Hematopoietic multipotent progenitor cell treated with erythropoietin and hydrocortisone succinate and interleukin-3 and kit ligand, for 6 days (in vitro differentiated cells): ENCODE data around the gene SIK3.

Source experiments
- DNase-seq: peaks from one replicate; pipeline ENCODE4 v3.0.0-alpha.2; 2015

SIK3 gene

DNA sequence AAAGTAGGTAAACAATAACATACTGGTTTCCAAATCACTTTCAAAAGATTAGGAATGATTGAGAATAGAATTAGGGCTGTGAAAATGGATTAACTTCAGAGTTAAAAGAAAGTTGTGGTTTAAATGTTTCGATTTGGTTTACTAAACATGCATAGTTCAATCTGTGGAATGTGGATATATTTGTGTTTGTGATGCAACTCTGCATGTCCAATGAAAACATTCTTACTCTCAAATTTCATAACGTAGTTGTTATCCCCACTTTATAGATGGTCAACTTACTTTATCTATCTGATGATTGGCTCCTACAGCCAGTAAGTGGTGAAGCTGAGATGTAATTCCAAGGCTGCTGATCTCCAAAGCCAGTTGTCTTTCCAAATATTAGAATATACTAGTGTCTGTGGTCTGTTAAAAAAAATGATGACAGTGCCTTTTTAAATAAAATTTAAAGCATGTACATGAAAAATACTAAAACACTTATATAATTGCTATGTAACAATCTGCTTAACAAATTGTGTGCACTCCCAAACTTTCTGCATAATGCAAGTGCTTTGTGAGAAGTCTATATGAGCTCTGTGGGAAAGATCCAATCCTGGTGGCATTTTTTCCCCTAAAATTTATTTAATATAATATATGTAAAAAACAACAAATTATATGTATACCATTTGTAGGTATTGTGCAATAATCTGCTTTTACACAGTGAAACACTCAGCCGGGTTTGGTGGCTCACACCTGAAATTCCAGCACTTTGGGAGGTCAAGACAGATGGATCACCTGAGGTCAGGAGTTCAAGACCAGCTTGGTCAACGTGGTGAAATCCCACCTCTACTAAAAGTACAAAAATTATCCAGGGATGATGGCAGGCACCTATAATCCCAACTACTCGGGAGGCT, 9.7 kb upstream of the SIK3 start:
- DNase-seq = no peak

DNA sequence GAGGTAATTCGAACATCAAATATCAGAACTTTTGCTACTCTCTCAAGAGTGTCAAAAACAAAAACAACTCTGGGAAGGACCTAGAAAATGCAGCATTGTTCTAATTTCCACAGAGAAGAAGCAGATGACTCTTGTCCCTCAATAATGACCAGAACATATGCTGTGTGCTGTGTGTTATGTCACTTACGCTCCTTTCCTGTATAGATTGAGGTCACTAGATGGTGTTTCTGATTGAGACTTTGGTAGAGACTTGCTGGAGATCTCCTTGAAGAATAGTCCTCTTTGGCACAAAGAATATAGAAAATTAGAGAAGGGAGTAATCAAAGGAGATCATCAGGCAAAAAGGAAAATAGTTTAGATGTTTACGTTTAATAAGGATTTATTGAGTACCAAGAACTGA, 2.3 kb upstream of the SIK3 start:
- DNase-seq = no peak

DNA sequence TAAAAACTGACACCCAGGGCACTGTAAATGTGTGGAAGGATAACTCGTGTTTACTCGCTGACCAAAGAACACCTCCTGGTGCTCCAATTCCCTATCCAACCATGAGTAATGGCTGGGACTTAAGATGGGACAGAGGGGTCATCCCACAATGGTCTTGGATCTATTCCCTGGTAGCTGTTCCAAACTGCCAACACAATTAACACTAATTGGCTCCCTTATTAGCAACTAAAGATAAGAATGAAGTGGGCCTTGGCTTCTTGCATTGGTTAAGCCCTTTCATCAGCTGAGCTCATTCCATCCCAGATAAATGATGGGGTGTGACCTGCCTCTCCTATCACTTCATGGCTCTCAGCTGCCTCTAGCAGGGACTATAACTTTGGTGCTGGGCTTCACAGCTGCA, 1.5 kb upstream of the SIK3 start:
- peak; percentile 77 for DNase-seq

DNA sequence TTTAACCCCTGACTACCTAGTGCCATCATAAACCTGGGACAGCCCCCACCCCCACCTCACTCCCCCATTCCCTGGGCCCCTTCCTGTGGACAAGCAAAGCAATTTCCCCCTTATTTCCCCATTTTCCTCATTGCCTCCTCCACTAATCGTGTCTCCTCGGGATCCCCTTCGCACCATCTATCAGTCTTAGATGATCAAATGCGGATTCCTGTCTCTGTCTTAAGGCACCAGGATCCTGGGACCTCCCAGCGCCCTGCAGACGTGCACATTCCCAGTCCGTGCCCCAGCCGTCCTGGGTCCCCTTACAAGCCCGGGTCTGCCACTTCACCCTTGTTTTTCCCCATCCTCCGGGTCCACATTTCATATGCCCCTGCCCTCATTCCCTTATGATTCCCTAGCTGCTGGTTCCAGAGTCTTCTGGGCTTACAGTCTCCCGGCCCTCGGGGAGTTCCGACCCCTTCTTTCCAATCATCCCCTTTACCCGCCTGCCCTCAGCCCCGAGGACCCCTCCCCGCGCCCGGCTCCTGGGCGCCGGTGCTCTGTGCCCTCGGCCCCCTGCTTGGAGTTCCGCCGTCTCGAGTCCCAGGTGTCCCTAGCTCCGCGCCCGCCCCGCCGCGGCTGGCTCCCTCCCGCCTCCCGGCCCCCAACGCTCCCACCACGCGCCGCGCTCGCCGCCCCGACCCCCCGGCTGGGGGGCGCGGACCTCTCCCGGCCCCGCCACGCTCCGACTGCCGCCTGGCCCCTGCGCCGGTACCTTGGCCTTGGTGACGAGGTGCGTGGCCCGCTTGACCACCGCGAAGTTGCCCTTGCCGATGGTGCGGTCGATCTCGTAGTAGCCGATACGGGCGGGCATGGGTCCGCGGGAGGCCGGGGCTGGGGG, 599 bp downstream of the SIK3 start:
- peak; percentile 47 for DNase-seq

DNA sequence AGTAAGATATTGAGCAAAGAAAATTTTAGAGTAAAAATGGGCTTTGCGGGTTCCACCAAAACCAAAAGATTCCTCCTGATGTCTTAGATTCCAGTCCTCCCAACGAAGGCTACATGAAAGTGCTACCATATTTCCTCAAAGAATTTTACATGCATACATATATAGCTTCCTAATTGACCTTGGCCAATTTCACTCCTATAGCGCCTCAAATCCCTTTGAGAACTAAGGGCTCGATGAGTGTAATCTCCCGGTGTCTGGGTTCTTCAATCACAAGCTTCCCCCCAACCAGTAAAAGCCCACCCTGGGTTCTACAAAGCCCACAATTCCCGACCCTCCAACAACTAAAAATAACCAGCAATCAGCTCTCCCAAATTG, 1.2 kb downstream of the SIK3 start:
- peak; percentile 42 for DNase-seq

DNA sequence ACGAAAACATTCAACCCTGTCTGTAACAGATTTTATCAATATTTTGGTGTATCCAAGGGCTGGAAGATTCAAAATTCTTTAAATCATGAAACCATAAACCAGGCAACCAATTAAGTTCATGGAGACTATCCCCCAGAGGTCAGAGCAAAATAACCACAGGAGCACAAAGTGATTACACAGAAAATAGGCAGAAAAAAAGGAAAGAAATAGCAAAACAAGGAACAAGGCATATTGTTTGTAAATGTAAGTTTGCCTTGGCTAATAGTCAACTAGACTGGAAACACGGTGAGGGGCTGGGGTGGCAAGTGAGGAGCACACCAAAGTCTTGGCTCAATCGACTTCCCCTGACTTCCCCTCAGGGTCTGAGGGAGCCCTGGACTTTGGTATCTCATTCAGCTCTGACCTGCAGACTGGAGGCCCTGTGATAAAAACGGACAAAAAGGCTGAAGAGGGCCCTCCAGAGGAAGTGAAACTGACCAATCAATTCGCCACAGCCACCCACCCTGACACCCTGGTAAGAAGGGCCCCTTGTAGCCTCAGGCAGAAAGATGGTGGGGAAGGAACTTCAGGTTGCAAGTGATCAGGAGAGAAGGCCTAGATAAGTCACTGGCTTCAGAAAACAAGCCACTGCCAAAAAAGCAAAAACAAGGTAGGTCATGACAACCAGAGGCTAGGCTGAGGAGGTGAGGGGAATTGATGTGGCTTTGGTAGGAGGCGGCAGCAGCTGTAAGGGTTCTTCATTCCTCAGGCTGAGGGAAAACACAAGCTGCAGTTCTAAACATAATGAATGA, 1.8 kb downstream of the SIK3 start:
- DNase-seq = peak; percentile 59

DNA sequence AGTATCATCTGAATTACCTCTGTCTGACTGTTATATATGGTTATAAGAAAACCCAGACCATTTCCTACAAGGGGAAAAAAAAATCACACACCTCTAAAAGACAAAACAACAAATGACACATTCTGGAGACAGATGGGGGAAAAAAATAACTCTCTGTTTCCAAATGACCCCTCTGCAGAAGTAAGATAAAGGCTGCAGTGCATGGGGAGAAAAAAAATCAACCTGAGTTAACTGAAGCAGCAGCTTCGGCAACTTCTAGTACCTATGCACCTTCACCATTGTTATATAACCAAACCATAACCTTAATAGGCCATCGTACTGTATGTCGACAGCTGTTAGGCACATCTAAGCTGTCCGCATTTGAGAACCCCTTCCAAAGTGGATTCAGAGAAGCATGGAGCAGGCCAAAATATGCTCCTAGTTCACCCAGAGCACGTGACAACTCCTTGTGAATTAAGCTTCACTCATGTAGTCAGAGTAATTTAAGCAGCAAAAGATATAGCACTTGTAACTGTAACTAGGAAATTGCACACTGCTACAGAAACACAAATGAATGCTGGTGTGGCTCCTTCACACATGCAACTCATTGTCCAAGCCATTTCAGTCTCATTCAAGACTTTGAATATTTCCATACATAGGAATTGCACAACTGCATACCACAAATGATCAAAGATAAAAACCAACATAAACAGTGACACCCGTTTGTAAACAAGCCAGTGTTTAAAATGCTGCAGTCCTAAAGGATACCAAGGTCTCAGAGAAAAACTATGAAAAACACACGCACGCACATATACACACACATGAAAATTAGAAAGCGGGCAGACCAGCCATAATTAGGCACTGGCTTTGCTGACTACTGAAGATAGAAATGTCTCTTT, 2.7 kb downstream of the SIK3 start:
- DNase-seq = peak; percentile 81

DNA sequence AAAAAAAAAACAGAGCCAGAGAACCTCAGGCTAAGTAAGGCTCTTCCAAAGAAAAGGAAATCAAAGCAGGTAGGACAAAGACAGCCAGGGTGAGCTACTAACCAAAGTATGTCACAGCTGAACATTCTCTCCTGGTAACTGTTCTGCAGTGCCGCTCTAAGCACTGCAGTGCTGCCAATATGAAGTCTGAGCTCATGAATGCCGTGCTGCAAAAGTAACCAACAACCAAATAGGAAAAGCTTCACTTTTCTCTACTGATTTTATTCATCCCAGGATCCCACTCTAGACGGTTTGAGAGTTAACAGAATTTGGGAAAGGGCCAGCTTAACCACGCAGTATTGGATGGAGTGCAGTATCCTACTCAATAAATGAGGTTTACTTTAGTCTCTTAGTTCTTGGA, 3.5 kb downstream of the SIK3 start:
- DNase-seq = no peak

DNA sequence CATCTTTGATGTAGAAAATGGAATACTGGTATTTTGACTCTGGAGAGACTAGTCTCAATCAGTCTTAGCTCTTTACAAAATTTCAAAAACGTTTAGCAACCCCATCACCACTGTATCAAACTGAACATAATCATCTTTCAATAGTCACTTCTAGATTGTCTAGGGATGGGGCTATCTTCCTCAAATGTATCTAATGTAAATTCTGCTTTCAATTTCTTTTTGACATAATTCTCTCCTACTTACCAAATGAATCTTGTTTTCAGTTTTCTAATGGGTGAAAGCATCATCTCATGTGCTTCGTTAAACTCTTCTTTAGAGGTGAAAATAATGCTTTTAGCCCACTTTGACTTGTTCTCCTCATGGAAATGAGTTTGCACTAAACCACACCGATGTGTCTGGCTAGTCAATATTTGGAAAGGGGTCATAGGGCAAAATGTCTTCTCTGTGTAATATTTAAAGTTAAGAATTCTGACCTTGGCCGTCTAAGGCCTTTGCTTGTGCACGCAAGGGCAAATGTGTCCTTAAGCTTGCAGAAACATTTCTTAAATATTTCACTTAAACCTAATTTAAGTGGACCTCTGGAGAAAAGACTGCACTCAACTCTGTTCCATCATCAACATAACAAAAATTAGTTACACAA, 5.2 kb downstream of the SIK3 start:
- DNase-seq = no peak

DNA sequence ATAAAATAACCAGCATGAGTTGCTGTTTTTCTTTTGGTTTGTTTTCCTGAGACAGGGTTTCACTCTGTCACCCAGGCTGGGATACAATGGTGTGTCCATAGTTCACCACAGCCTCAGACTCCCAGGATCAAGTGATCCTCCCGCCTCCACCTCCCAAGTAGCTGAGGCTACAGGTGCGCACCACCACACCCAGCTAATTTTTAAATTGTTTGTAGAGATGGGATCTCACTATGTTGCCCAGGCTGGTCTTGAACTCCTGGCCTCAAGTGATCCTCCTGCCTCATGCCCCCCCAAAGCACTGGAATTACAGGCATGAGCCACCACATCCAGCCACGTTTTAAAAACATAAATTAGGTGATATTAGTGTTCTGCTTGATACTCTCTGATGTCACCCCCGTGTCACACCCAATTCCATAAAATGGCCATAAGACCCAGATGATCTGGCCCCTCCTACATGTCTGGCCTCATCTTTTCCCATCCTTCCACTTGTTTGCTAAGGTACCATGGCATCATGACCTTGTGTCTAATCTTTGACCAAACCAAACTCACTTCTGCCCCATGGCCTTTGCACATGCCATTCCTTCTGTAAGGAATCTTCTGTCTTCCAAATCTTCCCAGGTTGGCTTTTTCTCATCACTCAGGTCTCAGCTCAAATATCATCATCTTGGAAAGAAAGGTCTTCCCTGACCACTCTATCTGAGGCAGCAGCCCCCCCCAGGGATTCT, 6.3 kb downstream of the SIK3 start:
- no peak for DNase-seq

DNA sequence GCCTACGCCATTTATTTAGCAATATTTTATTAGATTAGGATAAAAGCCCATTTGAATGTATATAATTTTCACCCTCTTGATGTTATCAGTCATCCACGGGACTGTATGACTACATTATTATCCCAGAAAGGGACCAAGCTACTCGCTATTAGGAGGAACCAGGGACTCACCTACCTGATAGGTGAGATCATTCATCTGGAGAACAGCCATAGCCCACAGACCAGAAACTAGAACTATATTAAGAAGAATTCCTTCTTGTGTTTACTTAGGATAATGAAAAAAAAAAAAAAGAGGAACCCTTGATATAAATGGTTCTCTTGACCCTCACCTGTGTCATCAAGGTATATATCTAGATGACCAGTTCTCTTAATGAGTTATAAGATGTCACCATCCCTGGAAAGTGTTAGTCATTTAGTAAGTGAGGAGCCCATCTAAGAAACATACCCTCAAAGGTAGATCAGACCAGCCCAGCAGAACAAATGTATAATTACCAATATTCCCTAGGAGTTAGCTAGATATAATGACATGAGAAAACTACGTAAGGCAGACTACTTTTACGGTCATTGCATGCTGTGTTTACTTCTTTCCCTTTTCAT, 8.0 kb downstream of the SIK3 start:
- no peak for DNase-seq

DNA sequence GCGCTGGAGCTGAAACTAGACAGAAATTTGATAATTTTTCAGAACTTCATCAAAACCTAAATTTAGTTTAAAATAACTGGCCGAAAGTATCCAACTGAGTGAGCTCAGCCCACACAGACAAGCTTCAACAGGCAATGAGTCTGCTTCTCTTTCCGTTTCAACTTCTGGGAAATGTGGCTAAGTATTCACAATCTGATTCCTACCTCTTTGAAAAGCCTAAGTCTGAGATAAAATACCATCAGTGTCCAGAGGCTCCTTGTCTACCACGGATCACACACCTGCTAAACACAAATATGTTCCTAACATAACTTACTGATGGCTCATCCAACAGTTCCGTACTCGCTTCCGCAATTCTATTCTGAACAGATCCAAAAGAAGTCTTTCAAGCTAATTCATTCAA, 8.5 kb downstream of the SIK3 start:
- no peak for DNase-seq

DNA sequence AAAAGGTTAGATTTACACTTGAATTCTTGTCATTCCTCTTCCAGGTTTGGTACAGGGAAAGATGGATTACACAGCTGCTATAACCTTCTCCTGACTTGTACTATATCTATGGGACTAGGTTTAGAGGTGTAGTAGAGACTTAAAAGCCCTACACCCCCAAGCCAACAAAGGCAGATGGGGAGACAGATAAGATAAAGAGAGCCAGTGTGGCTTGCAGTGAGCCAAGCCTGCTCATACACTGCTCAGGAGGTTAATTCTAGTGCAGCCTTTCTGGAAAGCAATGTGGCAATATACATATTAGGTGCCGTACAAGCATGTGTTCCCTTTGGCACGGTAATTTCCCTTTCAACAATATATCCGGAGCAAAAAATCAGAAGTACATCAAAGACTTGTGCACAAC, 10.8 kb downstream of the SIK3 start:
- peak; percentile 82 for DNase-seq

DNA sequence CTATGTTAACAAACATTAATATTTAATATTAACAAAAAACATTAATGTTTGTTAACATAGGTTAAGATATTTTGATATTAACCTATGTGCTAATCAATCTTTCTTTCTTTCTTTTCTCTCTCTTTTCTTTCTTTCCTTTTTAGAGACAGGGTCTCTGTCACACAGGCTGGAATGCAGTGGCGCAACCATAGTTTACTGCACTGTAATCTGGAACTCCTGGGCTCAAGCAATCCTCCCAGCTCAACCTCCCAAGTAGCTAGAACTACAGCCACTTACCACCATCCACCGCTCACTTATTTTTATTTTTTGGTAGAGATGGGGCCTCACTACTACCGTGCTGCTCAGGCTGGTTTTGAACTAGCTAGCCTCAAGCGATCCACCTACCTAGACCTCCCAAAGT, 13.2 kb downstream of the SIK3 start:
- no peak for DNase-seq

DNA sequence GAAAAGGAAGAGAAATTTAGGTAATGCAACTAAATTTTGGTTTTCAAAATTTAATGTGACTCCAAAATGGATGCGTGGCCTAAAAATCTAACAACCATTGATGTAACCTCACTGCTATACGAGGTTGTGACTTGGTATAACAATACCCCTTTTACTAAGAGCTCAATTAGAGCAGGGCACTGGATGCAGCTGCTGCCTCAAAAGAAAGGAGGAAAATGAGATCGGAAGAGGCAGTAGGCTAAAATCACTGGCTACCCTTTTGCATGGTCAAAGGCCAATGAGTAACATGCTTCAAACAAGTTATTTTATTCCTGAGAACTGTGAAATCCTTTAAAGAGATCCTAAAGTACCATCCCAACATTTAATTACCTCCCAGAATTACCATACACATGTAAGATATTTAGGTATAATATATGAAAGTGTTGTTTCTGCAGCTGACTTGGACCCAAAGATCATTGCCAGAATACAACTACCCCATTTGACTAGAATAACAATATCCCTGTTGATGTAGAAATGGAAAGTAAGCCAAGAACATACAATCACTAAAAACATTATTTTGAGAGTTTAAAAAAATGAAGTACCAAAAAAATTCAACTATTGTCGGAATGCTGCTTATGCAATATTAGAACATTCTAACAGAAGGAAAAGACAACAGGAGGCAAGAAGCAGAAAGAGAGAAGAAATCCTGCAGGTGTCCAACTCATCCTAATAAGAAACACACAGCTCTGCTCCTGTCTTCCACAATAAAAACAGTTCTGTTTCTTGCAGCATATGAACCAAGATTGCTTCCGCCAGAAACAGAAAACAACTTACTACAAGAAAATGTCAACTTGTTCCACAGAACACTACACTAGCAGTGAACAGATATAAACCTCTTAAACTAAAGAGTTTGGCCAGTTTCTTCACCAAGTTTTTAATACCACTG, 15.0 kb downstream of the SIK3 start:
- no peak for DNase-seq

DNA sequence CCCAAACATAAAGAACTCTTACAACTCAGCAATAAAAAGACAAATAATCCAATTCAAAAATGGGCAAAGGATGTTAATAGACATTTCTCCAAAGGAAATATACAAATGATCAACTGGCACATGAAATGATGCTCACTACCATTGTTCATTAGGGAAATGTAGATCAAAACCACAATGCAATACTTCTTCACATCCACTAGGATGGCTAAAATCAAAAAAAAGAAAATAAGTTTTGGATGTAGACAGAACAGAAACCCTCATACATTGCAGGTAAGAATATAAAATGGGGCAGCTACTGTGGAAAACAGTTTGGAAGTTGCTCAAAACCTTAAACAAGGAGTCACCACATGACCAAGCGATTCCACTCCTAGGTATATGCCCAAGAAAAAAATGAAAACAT, 16.3 kb downstream of the SIK3 start:
- no peak for DNase-seq

DNA sequence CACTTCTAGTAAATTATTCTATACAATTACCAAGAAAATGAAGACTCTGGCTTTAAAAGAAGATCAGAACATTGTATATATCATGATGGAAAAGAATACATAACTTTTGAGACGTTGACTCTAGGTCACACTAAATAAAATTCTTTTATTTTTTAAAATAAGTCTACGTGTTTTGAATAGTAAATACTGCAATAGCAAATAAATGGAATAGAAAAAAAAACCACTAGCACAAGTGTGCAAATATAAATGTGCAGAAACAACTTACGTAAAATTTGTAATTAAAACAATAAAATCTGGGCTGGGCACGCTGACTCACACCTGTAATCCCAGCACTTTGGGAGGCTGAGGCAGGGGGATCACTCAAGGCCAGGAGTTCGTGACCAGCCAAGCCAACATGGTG, 17.9 kb downstream of the SIK3 start:
- no peak for DNase-seq

DNA sequence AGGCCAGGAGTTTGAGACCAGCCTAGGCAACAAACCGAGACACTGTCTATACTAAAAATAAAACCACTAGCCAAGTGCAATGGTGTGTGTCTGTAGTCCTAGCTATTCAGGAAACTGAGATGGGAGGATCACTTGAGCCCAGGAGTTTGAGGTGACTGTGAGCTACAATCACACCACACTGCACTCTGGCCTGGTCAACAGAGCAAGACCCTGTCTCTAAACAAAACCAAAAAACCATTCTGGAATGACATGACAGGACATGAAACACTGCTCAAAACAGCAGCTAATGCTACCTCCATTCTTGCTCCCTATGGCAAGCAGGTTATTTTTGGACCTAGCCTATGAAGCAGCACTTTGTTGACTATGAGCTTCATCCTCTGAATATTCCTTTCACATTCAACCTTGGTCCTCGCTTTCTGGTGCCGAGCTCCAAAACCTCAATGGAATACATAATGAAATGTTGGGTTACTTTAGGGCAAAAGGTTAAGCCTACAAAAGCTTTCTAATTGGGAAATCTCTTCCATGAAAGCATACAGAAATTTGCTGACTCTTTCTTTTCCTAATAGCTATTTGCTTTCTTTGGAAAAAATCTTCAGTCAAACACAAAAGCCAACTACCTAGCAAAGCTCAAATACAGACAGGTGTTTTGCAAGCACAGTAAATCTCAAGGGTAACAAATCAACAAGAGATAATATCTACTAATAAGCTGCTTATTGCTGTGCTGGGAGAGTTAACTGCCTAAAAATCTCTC, 21.1 kb downstream of the SIK3 start:
- DNase-seq = no peak

DNA sequence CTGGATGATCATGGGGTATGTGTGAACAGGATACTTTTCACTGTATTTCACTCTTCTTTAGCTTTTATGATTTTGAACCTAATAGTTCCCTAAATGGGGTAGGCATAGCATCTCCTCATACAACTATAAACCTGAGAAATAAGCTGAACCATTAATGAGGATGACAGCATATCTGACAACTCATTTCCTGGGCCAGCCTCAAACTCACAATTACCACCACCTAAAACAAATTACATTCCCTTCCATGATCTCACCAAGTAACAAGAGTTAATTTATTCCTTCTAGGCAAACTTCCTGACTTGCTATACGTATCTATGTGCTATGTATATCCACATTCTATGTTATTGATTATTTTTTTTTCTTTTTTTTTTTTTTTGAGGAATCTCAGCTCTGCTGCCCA, 23.0 kb downstream of the SIK3 start:
- DNase-seq = no peak
